HG02981 (cell line): ENCODE data around the gene RARRES1.

ENCODE experiments used
- ATAC-seq: cut with Tn5 transposase; IDR thresholded peaks from one replicate; pipeline ENCODE4 v1.9.1; 2021; ENCODE audit warnings: mild to moderate bottlenecking, moderate library complexity; ENCODE audit not compliant: unreplicated experiment

RARRES1 gene

DNA sequence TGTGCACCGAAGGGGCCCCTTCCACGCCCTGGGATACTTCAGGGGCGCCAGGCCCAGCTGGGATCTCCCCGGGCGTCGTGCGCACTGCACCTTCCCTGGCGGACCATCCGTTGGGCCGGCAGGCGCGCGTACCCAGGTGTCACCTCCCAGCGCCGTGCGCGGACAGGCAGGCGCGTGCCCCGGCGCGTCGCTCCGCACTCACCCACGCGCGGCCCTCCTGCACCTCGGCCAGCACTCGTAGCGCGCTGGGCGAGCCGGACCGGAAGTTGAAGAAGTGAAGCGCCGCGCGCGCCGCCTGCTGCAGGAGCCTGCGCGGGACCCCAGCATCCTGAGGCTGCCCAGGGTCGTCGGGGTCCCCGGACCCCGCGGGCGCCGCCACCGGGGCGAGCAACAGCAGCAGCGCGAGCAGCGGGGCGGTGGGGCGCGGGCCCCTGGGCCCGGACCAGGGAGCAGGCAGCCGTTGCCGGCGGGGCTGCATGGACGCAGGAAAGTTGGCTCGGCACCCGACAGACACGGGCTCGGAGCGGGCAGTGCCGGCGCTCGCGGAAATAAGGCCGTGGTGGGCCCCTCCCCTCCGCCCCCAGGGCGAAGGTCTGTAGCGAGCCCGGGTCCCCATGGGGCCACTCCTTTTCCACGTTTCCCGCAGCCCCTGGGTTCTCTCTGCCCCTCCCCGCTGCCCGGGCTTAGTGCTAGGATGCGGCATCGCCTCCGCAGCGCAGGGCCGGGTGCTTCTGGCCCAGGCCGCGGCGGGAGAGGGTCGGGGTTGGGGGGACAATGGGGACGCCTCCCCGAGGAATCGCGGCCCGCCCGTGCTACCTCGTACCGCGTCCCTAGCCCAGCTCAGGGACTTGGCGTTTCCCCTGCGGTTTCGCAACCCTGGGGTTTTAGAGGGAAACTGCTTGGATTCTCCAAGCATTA, at the start of gene RARRES1:
TSS of gene RARRES1 (minus strand) at position 520 of the 918 bp plus-strand sequence. CDS start at position 478, 42 bp downstream.
- ATAC-seq = peak; percentile 76

GRCh38 chr3:158781849-158782248, 49.6 kb upstream of the RARRES1 start:
- no peak for ATAC-seq

DNA sequence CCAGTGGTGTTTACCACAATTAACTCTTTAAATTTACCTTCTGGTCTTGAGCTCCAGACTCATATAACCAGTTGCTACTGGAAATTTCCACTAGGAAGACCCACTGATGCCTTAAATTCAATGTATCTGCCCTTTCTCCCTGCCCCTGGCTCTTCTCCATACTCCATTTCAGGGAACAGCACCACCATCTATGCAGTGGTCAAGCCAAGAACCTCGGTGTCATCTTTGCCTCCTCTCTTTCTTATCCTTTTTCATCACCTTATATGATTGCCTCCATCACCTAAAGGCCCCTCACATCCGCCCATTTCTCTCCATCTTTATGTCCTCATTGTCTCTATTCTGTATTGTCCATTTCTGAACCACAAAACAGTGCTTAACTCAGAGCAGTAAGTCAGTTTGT, 48.9 kb upstream of the RARRES1 start:
- ATAC-seq = no peak

- ATAC-seq = no peak
These were observed 48.5 kb upstream of the RARRES1 start for GRCh38 chr3:158780766-158781165.

- ATAC-seq = no peak
These were observed 45.1 kb upstream of the RARRES1 start for GRCh38 chr3:158777161-158777873.

DNA sequence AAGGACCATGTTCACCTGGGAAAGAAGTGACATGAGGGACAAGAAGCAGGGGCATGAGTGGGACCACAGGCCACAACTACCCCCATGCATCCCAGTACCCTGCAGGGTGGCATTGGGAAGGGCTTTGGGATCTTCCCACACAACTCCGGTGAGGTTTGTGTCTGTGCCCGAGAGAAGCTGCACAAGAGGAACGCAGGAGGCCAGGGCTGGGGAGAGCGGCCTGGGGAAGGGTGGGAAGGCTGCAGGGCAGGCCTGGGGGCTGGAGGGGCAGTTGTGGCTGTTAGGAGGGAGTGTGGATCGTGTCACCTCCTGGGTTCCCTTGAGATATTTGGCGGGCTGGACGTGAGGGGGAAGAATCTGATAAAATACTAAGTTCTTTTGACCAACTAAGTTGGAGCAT, 44.3 kb upstream of the RARRES1 start:
- ATAC-seq = no peak

DNA sequence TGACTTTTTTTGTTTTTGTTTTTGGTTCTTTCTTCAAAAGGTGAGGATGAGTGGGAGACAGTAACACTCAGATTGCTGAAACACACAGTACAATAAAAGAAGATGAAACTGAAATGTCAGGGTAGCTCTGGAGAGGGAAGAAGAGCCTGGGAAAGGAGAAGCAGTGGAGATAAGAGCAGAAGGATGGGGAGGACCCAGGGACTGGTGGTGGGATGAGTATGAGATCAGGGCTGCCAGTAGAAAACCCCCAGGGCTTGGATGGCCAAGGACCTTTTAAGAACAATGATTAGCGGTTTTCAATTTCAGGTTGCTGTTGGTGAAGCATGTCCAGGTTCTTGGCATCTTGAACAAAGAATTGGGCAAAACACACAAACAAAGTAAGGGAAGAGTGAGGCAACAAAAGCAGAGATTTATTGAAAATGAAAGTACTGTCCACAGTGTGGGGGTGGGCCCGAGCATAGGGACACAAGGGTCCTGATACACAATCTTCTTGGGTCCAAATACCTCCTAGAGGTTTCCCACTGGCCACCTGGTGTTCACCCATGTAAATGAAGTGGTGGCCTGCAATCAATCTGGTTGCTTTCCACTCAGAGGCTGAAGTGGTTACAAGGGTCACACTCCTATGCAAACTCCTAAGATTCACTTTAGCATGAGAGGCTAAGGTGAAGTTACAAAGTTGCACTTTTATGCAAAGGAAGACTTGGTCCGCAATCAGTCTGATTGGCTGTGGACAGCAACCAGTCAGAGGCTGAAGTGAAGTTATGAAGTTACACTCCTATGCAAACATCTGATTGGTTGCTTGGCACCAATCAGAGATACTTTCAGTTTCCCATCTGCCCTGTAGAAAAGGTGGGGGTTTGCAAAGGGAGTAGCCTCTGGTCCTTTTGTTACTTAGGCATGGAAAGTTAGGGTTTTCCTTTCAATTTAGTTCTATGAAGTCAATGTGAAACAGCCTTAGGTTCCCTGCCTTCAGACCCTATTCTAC, 43.5 kb upstream of the RARRES1 start:
- ATAC-seq = peak; percentile 67

GRCh38 chr3:158774965-158775364, 42.7 kb upstream of the RARRES1 start:
- ATAC-seq = no peak

- no peak for ATAC-seq
These were observed 41.9 kb upstream of the RARRES1 start for GRCh38 chr3:158773845-158774830.

- no peak for ATAC-seq
These were observed 40.9 kb upstream of the RARRES1 start for GRCh38 chr3:158773166-158773565.

DNA sequence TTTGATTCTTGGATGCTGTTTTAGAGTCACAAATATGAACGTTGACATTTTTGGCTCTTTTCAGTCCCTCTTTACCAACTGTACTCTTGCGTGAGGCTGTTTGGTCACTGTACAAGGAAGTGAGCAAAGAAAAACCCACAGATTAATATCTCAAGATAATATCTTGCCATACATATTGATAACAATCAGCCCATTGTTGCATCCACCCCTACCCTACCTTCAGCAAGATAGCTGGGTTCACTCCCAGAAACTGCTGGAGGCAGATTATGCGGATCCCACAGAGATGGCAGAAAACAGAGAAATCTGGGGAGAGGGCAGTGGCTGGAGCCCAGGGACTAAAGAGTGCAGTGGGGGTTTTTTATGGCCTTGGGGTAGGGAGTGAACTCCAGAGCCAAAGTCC, 39.7 kb upstream of the RARRES1 start:
- ATAC-seq = no peak

GRCh38 chr3:158771577-158771976, 39.3 kb upstream of the RARRES1 start:
- no peak for ATAC-seq

- ATAC-seq = no peak
These were observed 38.6 kb upstream of the RARRES1 start for GRCh38 chr3:158770741-158771350.

DNA sequence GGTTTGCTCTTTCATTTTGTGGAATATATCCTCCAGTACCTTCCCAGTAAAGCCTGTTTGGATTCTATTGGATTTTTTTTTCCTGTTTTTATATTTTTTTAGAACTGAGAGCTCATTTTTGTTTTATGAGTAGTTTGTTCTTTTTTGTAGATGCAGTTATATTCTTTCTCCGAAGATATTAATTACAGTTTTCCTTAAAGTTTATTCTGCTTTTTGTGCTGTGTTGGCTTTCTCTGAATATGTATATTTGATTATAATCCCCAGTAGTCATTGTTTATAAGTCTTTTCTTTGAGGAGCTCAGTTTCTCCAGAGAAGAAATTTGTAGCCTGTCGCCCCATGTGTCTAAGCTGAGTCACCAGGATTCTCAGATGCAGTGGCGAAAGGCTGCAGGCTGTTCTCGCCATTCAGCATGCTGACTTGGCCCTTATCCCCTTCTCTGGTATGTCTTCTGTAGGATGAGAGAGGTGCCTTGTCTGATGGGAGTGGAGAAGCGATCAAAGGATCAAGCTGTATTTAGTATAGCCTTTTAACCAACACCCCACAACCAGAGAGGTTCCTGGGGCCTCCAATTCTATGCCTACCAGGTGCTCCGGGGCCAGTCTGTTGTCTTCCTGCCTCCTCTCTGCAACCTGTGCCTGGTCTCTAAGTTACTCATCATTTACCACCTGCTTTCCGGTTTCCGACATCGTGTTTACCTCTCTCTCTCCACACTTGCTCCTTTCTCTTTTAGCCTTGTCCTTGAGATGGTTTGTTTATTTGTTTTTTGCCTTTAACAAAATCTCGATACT, 37.9 kb upstream of the RARRES1 start:
- no peak for ATAC-seq

- ATAC-seq = no peak
These were observed 37.3 kb upstream of the RARRES1 start for GRCh38 chr3:158769549-158769948.

DNA sequence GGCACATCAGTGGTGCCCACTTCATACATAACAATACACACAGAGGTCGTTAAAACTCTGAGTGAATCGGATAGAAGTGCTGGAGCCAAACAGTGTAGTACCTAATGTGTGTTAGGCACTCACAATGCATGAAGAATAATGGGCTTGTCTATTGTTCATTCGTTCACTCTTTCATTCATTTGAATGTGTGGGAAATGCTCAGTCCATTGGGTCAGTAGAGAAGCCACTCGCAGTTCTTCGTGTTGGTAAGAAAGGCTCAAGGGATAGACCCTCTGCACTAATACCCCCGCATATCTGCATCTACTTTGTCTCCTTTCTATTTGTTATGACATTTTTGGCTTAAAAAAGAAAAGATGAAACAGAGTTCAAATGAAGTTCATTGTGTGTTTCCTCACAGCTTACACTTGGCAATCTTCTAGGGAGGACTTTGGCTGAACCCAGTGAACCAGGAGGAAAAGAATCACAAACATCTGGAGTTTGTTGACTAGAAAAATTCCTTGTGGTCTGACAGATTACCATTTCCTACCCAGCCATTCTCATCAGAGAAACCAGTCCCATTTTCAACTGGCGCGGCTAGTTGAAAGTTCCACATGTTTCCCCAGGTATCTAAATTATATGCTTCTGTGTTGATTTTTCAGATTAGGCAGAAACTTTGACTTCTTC, 36.8 kb upstream of the RARRES1 start:
- ATAC-seq = no peak

GRCh38 chr3:158768361-158768787, 36.1 kb upstream of the RARRES1 start:
- ATAC-seq = no peak

DNA sequence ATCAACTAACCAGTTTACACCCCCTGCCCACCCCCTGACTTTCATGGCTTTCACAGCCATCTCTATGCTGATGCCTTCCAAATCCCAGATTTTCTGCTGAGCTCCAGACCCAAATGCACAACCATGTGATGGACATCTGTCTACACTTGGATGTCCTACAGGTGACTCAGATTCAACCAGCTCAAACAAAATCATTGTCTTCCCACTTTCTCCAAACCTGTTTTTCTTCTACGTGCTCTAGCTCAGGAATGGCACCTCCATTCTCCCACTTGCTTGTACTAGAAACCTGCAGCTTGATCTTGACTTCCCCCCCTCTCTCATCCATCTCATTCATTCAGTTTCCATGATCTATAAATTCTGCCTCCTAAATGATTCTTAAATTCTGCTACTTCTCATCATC, 34.1 kb upstream of the RARRES1 start:
- no peak for ATAC-seq
